ENCODE measurements around the gene SHLD3. TPM values are rescaled to one million over a fixed set of nuclear protein-coding genes. Genes with fewer than 3 reads are reported as not detected.
"Not testable (repeated sequence)": the region's sequence is repeated elsewhere in the genome, so short reads cannot be mapped to it uniquely, and the experiment has no call there.

SHLD3 gene
- total RNA-seq, 1 donor from 2014 or later, result 2.7 TPM

- no peaks in the 10 kb centered on the region for H3K27me3 ChIP-seq (ENCODE audit: insufficient read depth, low read length)
- Mint-ChIP-seq H3K27ac (ENCODE audit: unreplicated experiment) (no peak overlapping the region), H3K36me3 (ENCODE audit: low read depth, unreplicated experiment) (peaks cover 3% of the 10 kb centered on the region), H3K4me3 (ENCODE audit: unreplicated experiment) (no peak overlapping the region), H3K27me3 (ENCODE audit: low read depth, unreplicated experiment) (no peaks in the 10 kb centered on the region), H3K9me3 (ENCODE audit: unreplicated experiment) (no peaks in the 10 kb centered on the region), H3K4me1 (ENCODE audit: low read depth, unreplicated experiment) (peaks cover 5% of the 10 kb centered on the region)
- no peak overlapping the region for H3K9ac ChIP-seq (ENCODE audit: low read length)
- H3K4me2 ChIP-seq (ENCODE audit: low read length), result peak overlapping the region; percentile 25
- no peak overlapping the region for H2AFZ ChIP-seq (ENCODE audit: low read depth, low read length)
- H3K36me3 ChIP-seq (ENCODE audit: insufficient read depth, low read length), result peaks cover 24% of the 10 kb centered on the region
- H3K4me1 ChIP-seq (ENCODE audit: insufficient read depth, low read length), result peaks cover 4% of the 10 kb centered on the region
- TF ChIP-seq EZH2 (IDR thresholded peaks at IDR 0.05; ENCODE audit: insufficient read depth, low read length) (no peak), CTCF (IDR thresholded peaks at IDR 0.05; ENCODE audit: insufficient read depth, low read depth, low read length) (no peak)
- no peaks in the 10 kb centered on the region for H3K9me3 ChIP-seq (ENCODE audit: insufficient read depth, low read depth, low read length)
- H3K4me3 ChIP-seq (ENCODE audit: insufficient read depth, low read depth, low read length), result no peak overlapping the region
- no peak for FAIRE-seq
- peak overlapping the region; percentile 57 for H3K27ac ChIP-seq (ENCODE audit: low read depth, low read length)
- DNase-seq (ENCODE audit: low read depth), result no peak
- no peaks in the 10 kb centered on the region for H4K20me1 ChIP-seq (ENCODE audit: insufficient read depth, low read length)
- H3K79me2 ChIP-seq (ENCODE audit: insufficient read depth, low read length), result peaks cover 10% of the 10 kb centered on the region
These were observed 12.4 kb upstream of the SHLD3 start for GRCh38 chr5:65612298-65612907.

- Histone ChIP-seq H3K79me2 (ENCODE audit: insufficient read depth, low read length) (peaks cover 68% of the 10 kb centered on the region), H4K20me1 (ENCODE audit: insufficient read depth, low read length) (peaks cover 20% of the 10 kb centered on the region), H3K9me3 (ENCODE audit: insufficient read depth, low read depth, low read length) (no peaks in the 10 kb centered on the region), H3K9ac (ENCODE audit: low read length) (no peak overlapping the region), H3K4me2 (ENCODE audit: low read length) (no peak overlapping the region), H3K36me3 (ENCODE audit: insufficient read depth, low read length) (peaks cover 3% of the 10 kb centered on the region), H2AFZ (ENCODE audit: low read depth, low read length) (no peak overlapping the region), H3K4me1 (ENCODE audit: insufficient read depth, low read length) (no peaks in the 10 kb centered on the region), H3K27ac (ENCODE audit: low read depth, low read length) (no peak overlapping the region), H3K4me3 (ENCODE audit: insufficient read depth, low read depth, low read length) (no peak overlapping the region), H3K27me3 (ENCODE audit: insufficient read depth, low read length) (no peaks in the 10 kb centered on the region)
- DNase-seq (ENCODE audit: low read depth) (no peak), FAIRE-seq (no peak)
- Mint-ChIP-seq H3K27me3 (ENCODE audit: low read depth, unreplicated experiment) (no peaks in the 10 kb centered on the region), H3K4me1 (ENCODE audit: low read depth, unreplicated experiment) (peaks cover 5% of the 10 kb centered on the region), H3K9me3 (ENCODE audit: unreplicated experiment) (no peaks in the 10 kb centered on the region), H3K4me3 (ENCODE audit: unreplicated experiment) (no peak overlapping the region), H3K36me3 (ENCODE audit: low read depth, unreplicated experiment) (peaks cover 2% of the 10 kb centered on the region), H3K27ac (ENCODE audit: unreplicated experiment) (no peak overlapping the region)
- no peak for TF ChIP-seq EZH2 (IDR thresholded peaks at IDR 0.05; ENCODE audit: insufficient read depth, low read length)
- TF ChIP-seq CTCF (IDR thresholded peaks at IDR 0.05; ENCODE audit: insufficient read depth, low read depth, low read length), result no peak
These were observed 4.8 kb upstream of the SHLD3 start for GRCh38 chr5:65620021-65620420.

GRCh38 chr5:65621961-65622360 lies 2.9 kb upstream of the SHLD3 start:
- peaks cover 80% of the 10 kb centered on the region for H3K79me2 ChIP-seq (ENCODE audit: insufficient read depth, low read length)
- not testable (repeated sequence) for H3K9ac ChIP-seq (ENCODE audit: low read length); H3K27me3 ChIP-seq (ENCODE audit: insufficient read depth, low read length); H3K27ac ChIP-seq (ENCODE audit: low read depth, low read length); H3K36me3 Mint-ChIP-seq (ENCODE audit: low read depth, unreplicated experiment); H3K27ac Mint-ChIP-seq (ENCODE audit: unreplicated experiment); H3K9me3 ChIP-seq (ENCODE audit: insufficient read depth, low read depth, low read length); H2AFZ ChIP-seq (ENCODE audit: low read depth, low read length); H3K27me3 Mint-ChIP-seq (ENCODE audit: low read depth, unreplicated experiment); H3K9me3 Mint-ChIP-seq (ENCODE audit: unreplicated experiment); H3K4me1 Mint-ChIP-seq (ENCODE audit: low read depth, unreplicated experiment); H3K4me3 ChIP-seq (ENCODE audit: insufficient read depth, low read depth, low read length); H3K4me1 ChIP-seq (ENCODE audit: insufficient read depth, low read length); H3K36me3 ChIP-seq (ENCODE audit: insufficient read depth, low read length); DNase-seq (ENCODE audit: low read depth); FAIRE-seq
- peak overlapping the region; percentile 89 for H3K4me2 ChIP-seq (ENCODE audit: low read length)
- H4K20me1 ChIP-seq (ENCODE audit: insufficient read depth, low read length), result peaks cover 20% of the 10 kb centered on the region
- H3K4me3 Mint-ChIP-seq (ENCODE audit: unreplicated experiment), result peak overlapping the region; percentile 73

Measured in astrocyte (in vitro differentiated cells and primary cell).